Measurements from ENCODE around the gene SLC2A8.

The SLC2A8 gene

DNA sequence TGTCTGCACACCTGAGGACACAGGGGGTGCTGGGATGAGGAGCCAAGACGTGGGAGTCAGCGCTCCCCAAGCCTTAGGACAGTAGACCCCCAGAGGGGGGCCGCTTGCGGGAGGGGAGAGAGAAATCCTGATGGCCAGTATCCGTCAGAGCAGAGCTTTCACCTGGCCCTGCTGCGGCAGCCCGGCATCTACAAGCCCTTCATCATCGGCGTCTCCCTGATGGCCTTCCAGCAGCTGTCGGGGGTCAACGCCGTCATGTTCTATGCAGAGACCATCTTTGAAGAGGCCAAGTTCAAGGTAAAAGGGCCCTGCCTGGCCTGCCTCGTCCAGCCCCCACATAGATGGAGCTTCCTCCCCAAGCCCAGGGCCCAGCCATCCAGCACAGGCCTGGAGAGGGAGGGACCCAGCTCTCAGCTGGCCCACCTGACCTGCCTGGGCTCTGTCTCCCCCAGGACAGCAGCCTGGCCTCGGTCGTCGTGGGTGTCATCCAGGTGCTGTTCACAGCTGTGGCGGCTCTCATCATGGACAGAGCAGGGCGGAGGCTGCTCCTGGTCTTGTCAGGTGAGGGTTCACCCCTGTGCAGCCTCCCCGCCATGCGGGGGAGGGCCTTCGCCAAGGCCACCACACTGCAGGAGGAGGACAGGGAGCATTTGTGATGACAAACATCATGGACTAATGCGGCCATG is 6.7 kb downstream of the SLC2A8 start:
- Histone ChIP-seq H3K9me3 (ENCODE audit: insufficient read depth, low read depth, low read length) (no peaks in the 10 kb centered on the region), H3K79me2 (ENCODE audit: insufficient read depth, low read length) (no peaks in the 10 kb centered on the region), H3K9ac (ENCODE audit: low read depth, low read length, poor library complexity, severe bottlenecking) (no peak overlapping the region), H3F3A (ENCODE audit: low read depth) (no peaks in the 10 kb centered on the region), H2AFZ (ENCODE audit: low read length) (no peak overlapping the region), H3K36me3 (ENCODE audit: insufficient read depth, low read length) (no peaks in the 10 kb centered on the region), H3K4me3 (ENCODE audit: low read length, poor library complexity, severe bottlenecking) (no peak overlapping the region), H3K4me1 (ENCODE audit: insufficient read depth, low read length, poor library complexity, severe bottlenecking) (no peaks in the 10 kb centered on the region), H3K4me2 (ENCODE audit: low read depth, low read length, poor library complexity, severe bottlenecking) (no peak overlapping the region), H3K9me2 (replicated peaks; ENCODE audit: low read depth, low read length) (no peaks in the 10 kb centered on the region), H4K20me1 (ENCODE audit: insufficient read depth, low read length, poor library complexity, severe bottlenecking) (no peaks in the 10 kb centered on the region), H3K27me3 (ENCODE audit: insufficient read depth, low read length, poor library complexity, severe bottlenecking) (peaks cover 36% of the 10 kb centered on the region)
- no peak for TF ChIP-seq EZH2phosphoT487 (IDR thresholded peaks at IDR 0.05; ENCODE audit: borderline replicate concordance)

DNA sequence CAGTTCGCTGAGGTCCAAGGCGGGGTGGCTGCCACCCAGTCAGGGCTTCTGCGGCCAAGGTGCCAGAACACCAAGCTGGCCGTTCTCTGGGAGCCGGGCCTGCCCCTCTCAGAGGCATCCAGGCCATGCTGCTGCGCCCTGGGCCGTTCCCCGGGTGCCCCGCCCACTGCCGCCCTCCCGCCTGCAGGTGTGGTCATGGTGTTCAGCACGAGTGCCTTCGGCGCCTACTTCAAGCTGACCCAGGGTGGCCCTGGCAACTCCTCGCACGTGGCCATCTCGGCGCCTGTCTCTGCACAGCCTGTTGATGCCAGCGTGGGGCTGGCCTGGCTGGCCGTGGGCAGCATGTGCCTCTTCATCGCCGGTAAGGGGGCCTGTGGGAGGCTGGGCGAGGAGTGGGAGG is 7.7 kb downstream of the SLC2A8 start:
- Histone ChIP-seq H3K4me2 (ENCODE audit: low read depth, low read length, poor library complexity, severe bottlenecking) (no peak overlapping the region), H3K9ac (ENCODE audit: low read depth, low read length, poor library complexity, severe bottlenecking) (no peak overlapping the region), H3K4me3 (ENCODE audit: low read length, poor library complexity, severe bottlenecking) (no peak overlapping the region), H3F3A (ENCODE audit: low read depth) (no peaks in the 10 kb centered on the region), H3K79me2 (ENCODE audit: insufficient read depth, low read length) (no peaks in the 10 kb centered on the region), H3K9me3 (ENCODE audit: insufficient read depth, low read depth, low read length) (no peaks in the 10 kb centered on the region), H3K27me3 (ENCODE audit: insufficient read depth, low read length, poor library complexity, severe bottlenecking) (peaks cover 27% of the 10 kb centered on the region), H3K36me3 (ENCODE audit: insufficient read depth, low read length) (no peaks in the 10 kb centered on the region), H3K4me1 (ENCODE audit: insufficient read depth, low read length, poor library complexity, severe bottlenecking) (no peaks in the 10 kb centered on the region), H4K20me1 (ENCODE audit: insufficient read depth, low read length, poor library complexity, severe bottlenecking) (no peaks in the 10 kb centered on the region), H3K9me2 (replicated peaks; ENCODE audit: low read depth, low read length) (no peaks in the 10 kb centered on the region), H2AFZ (ENCODE audit: low read length) (no peak overlapping the region)
- TF ChIP-seq, protein P1, sequence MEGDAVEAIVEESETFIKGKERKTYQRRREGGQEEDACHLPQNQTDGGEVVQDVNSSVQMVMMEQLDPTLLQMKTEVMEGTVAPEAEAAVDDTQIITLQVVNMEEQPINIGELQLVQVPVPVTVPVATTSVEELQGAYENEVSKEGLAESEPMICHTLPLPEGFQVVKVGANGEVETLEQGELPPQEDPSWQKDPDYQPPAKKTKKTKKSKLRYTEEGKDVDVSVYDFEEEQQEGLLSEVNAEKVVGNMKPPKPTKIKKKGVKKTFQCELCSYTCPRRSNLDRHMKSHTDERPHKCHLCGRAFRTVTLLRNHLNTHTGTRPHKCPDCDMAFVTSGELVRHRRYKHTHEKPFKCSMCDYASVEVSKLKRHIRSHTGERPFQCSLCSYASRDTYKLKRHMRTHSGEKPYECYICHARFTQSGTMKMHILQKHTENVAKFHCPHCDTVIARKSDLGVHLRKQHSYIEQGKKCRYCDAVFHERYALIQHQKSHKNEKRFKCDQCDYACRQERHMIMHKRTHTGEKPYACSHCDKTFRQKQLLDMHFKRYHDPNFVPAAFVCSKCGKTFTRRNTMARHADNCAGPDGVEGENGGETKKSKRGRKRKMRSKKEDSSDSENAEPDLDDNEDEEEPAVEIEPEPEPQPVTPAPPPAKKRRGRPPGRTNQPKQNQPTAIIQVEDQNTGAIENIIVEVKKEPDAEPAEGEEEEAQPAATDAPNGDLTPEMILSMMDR (conservative IDR thresholded peaks at IDR 0.05; ENCODE audit: low read length), result no peak
- no peak for TF ChIP-seq EZH2phosphoT487 (IDR thresholded peaks at IDR 0.05; ENCODE audit: borderline replicate concordance)

DNA sequence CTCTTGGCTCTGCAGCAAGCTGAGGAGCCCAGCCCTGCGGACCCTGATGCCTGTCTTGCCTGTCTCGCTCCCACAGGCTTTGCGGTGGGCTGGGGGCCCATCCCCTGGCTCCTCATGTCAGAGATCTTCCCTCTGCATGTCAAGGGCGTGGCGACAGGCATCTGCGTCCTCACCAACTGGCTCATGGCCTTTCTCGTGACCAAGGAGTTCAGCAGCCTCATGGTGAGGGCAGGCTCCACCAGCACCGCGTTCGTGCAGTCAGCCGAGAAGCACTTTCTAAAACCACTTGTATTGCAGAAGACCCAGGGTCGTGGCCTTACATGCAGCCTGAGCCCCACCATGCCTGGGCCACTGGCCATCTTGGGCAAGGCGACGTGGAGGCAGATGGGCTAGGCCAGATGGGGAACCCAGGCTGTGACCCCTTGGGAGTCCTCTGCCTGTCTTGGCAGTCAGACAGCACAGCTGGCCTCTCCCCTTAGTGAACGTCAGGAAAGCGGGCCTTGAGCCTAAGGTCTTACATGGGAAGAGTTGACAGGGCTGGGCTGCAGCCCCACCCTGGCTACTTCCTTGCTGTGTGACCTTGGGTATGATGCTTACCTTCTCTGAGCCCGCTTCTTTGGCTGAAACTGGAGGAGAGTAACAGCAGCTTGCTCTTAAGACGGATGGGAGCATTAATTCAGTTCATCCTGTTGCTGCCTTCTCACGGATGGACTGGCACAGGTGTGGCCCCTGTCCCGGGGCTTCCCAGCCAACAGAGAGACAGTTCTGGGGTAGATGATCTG is 8.6 kb downstream of the SLC2A8 start:
- H3K9ac ChIP-seq (ENCODE audit: low read depth, low read length, poor library complexity, severe bottlenecking), result no peak overlapping the region
- no peaks in the 10 kb centered on the region for H3K4me1 ChIP-seq (ENCODE audit: insufficient read depth, low read length, poor library complexity, severe bottlenecking)

More for the DNA sequence above, 8.6 kb downstream of the SLC2A8 start:
- H3K9me2 ChIP-seq (replicated peaks; ENCODE audit: low read depth, low read length), result no peaks in the 10 kb centered on the region
- H3K9me3 ChIP-seq (ENCODE audit: insufficient read depth, low read depth, low read length), result no peaks in the 10 kb centered on the region
- H3K79me2 ChIP-seq (ENCODE audit: insufficient read depth, low read length), result no peaks in the 10 kb centered on the region
- H2AFZ ChIP-seq (ENCODE audit: low read length), result no peak overlapping the region
- peaks cover 24% of the 10 kb centered on the region for H3K27me3 ChIP-seq (ENCODE audit: insufficient read depth, low read length, poor library complexity, severe bottlenecking)
- H4K20me1 ChIP-seq (ENCODE audit: insufficient read depth, low read length, poor library complexity, severe bottlenecking), result no peaks in the 10 kb centered on the region
- H3K4me2 ChIP-seq (ENCODE audit: low read depth, low read length, poor library complexity, severe bottlenecking), result no peak overlapping the region
- TF ChIP-seq EZH2phosphoT487 (IDR thresholded peaks at IDR 0.05; ENCODE audit: borderline replicate concordance), result no peak
- TF ChIP-seq, protein P1 (conservative IDR thresholded peaks at IDR 0.05; ENCODE audit: low read length), result no peak
- no peak overlapping the region for H3K4me3 ChIP-seq (ENCODE audit: low read length, poor library complexity, severe bottlenecking)
- H3K36me3 ChIP-seq (ENCODE audit: insufficient read depth, low read length), result no peaks in the 10 kb centered on the region
- H3F3A ChIP-seq (ENCODE audit: low read depth), result no peaks in the 10 kb centered on the region
